GM15510 (cell line): ENCODE data around the gene PRKCE.

Experiments
- POLR2A ChIP-seq: IDR thresholded peaks from 3 replicates; pipeline ENCODE4 v1.6.1; 2011; ENCODE audit warnings: borderline replicate concordance; ENCODE audit not compliant: insufficient read length; ENCODE audit errors: extremely low read depth

The PRKCE gene

DNA sequence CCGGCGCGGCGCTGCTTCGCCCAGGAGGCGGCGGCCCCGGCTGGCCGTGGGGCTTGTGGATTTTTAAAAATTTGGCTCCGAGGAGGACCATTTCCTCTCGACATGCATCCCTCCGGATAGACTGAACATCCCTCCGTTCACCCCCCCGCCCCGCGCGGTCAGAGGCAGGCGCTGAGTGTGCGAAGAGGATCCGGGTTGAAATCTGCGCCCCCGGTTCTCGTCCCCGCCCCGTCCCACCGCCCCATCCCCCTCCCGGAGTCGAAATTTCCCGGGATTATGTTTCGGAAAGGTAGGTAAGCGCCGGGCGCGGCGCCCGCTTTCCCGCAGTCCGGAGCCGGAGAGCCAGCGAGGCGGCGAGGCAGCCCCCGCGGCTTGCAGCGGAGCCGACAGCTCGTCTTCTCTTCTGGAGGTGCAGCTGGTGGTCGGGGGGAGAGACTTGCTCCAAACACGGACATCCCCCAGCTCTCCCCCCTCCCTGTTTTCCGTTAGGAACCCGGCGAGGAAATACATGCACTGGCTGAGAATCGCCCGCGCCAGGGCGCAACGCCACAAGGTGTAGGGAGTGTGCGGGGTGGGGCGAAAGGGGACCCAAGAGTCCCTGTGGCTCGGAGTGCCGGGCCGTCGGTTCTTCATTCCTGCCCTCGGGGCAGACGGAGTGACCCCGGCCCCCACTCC, at the start of gene PRKCE:
TSS of gene PRKCE (plus strand) at position 261 of the 675 bp plus-strand sequence.
- TF ChIP-seq POLR2A, result no peak

- TF ChIP-seq POLR2A, result no peak
Measured at GRCh38 chr2:45602624-45603023, 48.9 kb upstream of the PRKCE start.

DNA sequence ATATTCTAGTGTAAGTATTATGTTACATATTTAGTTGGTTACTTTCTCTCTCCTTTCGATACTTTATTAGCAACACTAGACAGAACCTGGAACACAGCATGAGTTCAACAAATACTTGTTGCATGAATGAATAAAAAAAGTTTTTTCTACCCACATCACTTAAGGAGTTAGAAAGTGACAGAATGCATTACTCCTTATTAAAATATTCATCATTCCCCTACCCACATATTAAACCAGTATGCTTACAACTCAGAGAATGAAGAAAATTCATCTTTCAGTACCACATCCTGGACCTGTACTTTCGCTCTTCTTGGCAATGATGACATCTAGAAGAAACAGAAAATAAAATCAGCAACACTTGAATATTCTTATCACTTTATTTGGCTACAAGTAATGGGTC, 46.4 kb upstream of the PRKCE start:
- no peak for TF ChIP-seq POLR2A

- TF ChIP-seq POLR2A, result no peak
Measured at GRCh38 chr2:45606796-45607195, 44.7 kb upstream of the PRKCE start.

DNA sequence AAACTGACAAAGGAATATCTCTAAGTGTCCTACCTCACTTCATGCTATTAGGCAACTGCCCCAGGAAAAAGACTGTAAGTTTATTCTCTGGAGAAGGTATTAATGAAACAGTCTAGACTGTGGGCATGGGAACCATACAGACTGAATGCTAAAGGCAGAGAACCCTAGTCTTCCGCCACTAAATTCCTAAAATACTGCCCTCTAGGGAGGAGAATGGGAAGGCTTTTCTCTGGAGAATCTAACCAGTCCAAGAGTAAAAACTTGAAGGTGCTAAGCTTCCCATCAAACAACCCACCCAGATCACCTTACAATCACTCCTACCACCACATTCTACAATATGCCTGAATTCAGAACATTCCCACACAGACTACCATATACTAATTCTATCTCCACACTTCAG, 43.8 kb upstream of the PRKCE start:
- TF ChIP-seq POLR2A, result no peak

DNA sequence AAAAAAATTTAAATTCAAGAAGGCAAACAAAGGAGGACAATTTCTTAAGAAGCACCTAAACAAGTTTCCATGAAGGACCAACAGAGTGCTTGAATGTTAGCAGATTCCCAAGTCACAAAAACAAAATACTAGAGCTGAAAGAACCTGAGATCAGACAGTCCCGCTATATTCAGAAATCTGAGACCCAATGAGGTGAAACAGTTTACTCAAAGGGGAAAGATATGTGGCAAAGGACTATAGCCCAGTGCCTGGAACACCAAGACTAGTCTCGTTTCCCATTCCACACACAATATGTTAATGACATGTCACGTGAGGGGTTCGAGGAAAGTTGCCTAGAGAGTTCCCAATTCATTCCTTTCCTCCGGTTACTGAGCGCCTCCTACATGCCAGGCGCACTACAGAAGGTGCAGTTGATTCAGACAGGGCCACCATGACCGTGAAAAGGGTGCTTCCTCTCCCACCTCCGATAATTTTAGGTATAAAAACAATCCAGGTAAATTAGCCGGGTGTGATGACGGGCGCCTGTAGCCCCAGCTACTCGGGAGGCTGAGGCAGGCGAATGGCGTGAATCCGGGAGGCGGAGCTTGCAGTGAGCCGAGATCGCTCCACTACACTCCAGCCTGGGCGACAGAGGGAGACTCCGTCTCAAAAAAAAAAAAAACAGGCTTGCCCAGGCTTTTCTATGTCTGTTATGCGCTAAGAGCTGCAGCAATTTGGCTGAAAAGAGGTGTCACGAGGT, 41.0 kb upstream of the PRKCE start:
- TF ChIP-seq POLR2A, result no peak

- peak; percentile 88 for TF ChIP-seq POLR2A
Measured at GRCh38 chr2:45611020-45611859, 40.2 kb upstream of the PRKCE start, which contains the start of gene SRBD1. TSS of gene SRBD1 (minus strand) at chr2:45611267. CDS start at chr2:45605441, 5,826 bp downstream.

DNA sequence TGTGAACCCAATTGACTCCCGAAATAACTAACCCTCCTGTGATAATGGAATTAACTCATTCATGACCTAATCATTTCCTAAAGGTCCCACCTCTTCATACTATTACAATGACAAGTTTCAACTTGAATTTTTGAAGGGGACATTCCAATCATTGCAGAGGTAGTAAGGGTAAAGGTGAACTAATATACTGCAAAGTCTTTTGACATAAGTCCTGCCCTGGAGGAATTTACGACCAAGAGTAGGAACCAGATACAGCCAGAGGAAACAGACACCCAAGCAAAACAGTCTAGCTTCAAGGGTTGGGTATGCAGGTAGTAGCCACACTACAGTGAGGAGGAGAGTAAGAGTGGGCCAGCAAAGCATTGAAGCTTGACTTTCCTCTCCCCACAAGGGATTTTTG, 39.2 kb upstream of the PRKCE start:
- TF ChIP-seq POLR2A, result no peak

DNA sequence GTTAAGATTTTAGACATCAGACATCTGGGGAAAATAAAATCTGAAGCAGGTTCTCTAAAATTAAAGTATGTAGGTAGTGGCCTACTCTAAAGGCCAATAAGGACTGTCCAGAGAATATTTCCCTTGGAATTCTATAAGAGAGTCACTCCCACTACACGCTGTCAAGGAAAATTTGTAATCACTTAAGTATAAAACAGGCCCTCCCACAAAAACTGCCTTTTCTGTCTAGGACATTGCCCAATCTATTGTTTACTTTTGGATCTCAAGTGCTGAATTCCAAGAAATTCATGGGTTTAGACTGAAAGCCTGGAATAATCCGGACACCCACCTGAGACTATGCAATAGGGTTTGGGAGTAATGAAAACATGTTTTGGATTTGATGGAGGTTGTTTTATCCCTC, 38.7 kb upstream of the PRKCE start:
- no peak for TF ChIP-seq POLR2A

GRCh38 chr2:45614330-45614729, 37.1 kb upstream of the PRKCE start:
- no peak for TF ChIP-seq POLR2A

DNA sequence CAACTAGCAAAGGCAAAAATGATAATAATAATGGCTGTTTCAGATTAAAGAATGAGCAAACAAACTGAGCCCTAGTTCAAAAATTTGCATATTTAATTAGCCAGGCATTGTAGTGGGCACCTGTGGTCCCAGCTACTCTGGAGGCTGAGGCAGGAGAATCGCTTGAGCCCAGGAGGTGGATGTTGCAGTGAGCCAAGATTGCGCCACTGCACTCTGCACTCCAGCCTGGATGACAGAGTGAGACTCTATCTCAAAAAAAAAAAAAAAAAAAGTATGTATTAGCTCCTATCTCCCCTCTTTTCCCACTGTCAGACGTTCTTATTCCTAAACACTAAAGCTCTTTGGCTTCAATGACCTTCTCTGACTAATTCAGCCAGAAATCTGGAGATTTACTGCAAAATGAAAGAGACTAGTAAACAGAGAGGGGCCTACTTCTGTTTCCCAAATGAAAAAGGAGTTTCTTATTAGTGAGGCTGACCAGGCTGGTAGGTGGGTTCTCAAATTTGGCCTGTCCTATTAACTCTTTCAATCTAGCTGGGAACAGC, 36.5 kb upstream of the PRKCE start:
- TF ChIP-seq POLR2A, result no peak

DNA sequence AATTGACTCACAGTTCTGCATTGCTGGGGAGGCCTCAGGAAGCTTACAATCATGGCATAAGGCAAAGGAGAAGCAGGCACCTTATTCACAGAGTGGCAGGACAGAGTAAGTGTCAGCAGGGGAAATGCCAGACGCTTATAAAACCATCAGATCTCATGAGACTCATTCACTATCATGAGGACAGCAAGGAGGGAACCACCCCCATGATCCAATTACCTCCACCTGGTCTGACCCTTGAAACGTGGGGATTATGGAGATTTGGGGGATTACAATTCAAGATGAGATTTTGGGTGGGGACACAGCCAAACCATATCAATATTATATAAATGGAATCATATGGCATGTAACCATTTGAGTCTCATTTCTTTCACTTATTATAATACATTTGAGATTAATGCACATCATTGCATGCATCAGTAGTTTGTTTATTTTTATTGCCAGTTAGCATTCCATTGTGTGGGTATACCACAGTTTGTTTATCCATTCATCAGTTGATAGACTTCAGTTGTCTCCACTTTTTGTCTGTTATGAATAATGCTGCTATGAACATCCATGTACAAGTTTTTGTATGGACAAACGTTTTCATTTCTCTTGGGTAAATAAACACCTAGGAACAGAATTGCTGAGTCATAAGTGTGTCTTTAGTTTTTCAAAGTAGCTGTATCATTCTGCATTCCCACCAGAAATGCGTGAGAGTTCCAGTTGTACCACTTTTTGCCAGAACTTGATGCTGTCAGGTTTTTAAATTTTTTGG, 34.6 kb upstream of the PRKCE start:
- no peak for TF ChIP-seq POLR2A

DNA sequence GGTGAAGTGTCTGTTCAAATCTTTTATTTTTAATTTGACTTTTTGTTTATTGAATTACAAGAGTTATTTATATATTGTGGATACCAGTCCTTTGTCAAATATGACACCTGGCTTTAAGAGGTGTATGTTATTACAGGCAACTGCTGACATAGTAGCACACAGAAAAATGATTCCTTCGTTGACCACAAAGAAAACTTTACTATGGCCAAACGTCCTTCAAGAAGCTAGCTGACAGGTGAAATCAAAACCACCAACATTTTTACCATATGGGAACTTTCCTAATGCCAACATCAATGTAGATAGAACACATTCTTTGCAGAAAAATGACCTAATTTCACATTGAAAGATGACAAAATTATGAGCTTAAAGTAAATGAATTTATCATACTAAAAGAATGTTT, 34.0 kb upstream of the PRKCE start:
- TF ChIP-seq POLR2A, result no peak

DNA sequence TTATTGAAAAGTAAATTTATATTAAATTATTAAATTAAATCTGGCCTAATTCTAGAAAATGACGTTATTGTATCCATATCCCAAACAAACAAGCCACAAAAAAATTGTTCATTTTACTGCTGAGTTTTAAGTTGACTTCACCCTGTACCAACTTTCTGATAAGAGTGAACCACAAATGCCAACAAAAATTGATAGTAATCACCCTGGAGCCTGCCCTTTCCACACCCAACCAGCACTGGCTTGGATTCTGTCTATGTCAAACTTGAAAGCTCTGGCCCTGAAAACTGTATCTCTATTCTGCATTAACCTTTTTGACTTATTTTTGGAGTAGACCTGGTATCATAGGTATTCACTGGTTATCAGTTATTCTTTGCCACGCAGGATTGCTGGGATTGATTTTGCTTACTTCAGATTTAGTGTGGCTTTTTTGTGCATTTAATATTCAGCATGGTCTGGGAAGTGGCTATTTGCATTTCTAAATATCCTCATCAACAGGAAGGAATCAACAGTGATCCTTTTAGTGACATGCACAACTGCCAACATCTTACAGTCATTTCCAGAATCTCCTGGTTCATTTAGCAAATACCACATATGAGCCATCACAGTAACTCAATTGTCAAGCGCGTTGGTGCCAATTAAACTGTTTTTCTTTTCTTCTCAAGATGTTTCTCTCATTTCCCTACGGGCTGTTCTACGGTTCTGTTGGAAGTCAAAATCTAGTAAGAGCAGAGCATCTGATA, 29.0 kb upstream of the PRKCE start:
- TF ChIP-seq POLR2A, result no peak

DNA sequence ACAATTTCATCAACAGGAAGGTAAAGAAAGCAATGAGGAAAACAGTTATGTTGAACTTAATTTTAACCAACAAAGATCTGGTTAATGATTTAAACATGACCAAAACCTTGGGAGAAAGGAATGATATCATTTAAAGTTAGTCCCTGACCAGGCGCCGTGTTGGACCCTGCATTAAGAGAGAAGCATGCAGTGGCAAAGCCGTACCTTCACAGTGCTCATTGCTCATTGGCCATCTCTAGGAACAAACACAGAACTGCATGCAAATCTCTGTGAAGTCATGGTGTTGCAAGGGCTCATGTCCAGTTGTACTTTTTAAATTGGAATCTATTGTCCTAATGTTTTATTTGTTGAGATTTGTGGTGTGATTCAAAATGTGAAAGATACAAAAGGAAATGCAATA, 28.4 kb upstream of the PRKCE start:
- no peak for TF ChIP-seq POLR2A

GRCh38 chr2:45625824-45626223, 25.7 kb upstream of the PRKCE start:
- no peak for TF ChIP-seq POLR2A
